NCI-H1694 (cell line): Measurements from ENCODE around the gene CRIP3.
"Not testable (repeated sequence)": the region's sequence is repeated elsewhere in the genome, so short reads cannot be mapped to it uniquely, and the experiment has no call there.

Source experiments
- DNase-seq: peaks from one replicate; lab custom pipeline; 2025; lab: John Stamatoyannopoulos, UW

The CRIP3 gene, protein sequence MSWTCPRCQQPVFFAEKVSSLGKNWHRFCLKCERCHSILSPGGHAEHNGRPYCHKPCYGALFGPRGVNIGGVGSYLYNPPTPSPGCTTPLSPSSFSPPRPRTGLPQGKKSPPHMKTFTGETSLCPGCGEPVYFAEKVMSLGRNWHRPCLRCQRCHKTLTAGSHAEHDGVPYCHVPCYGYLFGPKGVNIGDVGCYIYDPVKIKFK

DNA sequence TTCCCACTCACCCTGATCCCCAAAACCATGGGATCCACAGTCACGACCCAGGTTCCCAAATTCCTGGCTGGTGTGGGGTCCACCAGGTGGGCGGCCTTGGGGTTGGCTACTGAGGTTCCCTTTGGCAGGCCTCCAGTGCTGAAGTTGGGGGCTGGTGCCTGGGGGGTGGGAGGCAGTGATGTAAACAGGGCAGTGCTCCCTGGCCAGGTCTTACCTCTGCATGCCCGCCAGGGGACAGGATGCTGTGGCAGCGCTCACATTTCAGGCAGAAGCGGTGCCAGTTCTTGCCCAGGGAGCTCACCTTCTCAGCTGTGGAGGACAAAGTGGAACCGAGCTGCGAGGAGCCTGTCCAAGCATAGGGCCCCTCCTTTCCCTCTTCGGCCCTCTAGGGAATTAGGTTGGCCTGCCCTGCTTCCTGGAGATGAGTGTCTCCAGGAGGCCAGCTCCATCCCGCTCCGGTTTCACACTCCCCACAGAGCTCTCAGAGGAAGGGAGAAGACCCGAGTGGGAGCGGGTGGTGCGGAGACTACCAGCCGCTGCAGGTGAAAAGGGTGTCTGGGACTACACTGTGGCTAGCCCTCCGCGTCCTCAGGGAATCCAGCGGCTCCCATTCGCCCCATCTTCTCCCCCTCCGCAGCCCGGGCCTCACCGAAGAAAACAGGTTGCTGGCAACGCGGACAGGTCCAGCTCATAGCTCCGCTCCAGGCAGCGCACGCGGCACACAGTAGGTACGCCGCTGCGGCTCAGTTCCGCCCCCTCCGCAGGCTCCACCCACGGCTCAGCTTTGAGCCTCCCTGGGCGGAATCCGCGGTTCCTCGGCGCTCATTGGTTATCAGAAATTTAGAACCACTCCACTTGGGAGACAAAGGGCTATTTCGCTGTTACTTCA, at the start of gene CRIP3:
TSS of gene CRIP3 (minus strand) at position 726 of the 889 bp plus-strand sequence. CDS start at position 692, 34 bp downstream.
- no peak for DNase-seq

DNA sequence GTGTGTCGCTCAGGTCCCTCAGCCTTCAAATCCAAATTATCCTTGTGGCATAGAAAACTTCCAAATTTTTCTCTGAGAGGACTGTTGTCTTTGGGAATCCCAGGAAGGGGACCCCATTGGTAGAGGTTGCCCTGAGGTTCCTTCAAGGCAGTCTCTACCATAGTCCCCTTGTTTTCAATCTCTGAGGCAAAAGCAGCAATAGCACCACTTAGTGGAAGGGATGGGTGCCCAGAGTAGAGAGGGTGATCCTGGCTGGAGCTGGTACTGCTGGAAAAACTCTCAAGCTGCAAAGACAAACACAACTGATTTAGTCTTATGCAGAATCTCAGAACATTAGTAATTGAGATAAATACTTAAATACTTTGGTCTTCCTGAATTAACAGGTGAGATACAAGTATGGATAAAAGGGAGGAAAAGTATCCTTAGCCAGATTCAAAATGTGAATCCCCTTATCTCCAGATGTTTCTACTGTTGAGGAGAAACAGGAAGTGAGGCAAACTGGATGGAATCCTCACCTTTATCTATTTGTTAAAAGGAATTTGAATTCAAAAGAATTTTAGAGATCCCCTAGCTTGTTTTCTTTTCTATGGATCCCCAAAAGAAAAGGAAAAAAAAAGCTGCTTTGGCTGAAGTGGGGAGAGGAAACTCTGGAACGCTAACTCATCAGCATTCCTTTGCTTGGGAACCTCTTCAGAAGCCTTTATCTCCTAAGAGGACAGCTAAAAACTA, 47.4 kb upstream of the CRIP3 start:
- DNase-seq, result no peak

DNA sequence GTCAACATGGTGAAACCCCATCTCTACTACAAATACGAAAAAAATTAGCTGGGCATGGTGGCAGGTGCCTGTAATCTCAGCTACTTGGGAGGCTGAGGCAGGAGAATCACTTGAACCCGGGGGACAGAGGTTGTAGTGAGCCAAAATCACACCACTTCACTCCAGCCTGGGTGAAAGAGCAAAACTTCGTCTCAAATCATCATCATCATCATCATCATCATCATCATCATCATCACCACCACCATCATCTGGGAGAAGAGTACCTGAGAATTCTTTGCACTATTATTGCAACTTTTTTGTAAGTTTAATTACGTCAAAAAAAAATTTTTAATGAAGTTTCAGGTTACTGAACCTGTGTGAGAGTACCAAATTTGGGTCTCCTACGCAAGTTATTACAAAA, 43.3 kb upstream of the CRIP3 start:
- DNase-seq, result not testable (repeated sequence)

DNA sequence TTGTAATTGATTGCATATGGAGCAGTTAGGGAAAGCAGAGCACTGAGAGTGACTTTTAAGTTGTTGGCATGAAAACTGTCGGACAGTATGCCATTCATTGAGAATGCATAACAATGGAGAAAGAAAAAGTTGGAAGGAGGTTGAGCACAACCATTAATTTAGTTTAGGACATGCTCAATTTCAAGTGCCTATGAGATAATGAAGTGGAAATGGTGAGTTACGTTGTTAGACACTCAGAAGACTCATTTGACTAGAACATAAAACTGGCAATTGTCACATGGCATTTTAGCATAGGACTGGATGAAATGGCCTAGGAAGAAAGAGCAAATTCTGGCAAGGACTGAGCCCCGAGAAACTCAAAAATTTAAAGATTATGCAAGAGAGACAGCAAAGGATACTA, 38.8 kb upstream of the CRIP3 start:
- no peak for DNase-seq

DNA sequence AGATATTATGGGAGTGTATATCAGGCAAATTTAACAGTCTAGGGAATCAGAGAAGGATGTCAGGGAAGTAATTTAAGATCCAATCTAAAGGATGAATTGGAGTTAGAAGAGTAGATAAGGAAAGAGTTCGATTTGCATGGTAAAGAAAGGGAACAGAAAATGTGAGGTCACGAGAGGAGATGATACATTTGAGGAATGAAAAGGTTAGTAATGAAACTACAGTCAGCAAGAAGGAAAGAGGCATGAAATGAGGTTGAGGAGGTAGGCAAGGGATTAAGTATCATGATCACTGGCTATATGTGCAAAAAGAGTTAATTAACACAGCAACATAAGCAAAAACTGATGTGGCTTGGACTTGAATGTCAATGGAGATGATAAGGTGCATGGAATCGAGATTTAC, 38.4 kb upstream of the CRIP3 start:
- DNase-seq, result no peak

DNA sequence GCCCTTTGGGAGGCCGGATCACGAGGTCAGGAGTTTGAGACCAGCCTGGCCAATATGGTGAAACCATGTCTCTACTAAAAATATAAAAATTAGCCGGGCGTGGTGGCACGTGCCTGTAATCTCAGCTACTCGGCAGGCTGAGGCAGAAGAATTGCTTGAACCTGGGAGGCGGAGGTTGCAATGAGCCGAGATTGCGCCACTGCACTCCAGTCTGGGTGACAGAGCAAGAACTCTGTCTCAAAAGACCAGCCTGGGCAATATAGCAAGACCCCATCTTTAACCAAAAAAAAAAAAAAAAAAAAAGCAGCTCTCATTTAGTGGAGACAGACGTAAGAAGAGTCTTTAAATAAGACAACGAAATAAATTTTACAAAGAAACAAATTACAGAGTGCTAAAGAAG, 37.6 kb upstream of the CRIP3 start:
- DNase-seq, result not testable (repeated sequence)

DNA sequence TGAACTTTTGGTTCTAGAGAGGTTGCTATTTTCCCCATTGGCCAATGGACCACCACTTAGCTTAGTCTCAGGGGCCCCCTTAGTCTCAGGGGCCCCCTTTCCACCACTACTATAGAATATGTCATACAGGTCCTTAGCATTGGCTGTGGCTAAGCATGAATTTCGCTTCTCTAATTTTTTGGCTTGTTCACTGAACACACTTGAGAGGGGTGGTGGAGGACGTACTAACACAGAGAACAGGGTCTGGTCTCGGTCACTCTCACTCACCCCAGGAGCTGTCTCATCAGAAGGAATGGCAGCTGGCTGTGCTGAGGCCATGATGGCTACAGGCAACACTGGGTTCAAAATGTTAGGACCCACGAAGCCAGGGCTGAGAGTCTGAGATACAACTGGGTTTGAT, 30.5 kb upstream of the CRIP3 start:
- DNase-seq, result no peak

DNA sequence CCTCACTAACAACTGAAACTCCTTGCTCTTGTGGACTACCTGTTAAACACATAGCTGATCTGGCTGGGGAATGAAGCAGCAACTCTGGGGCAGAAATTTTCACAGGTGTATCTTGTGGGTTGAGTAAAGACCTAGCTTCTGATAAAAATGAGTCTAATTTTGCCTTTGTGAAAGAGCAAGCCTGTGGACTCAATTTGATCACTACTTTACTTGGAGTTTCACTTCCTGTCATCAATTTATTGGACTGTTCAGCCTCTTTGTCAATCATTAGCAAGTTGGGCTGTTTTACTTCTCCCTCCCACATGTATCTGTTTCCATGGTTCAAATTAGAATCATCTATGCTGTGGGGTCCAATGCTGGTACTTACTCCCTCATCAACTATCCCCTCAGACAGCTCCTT, 29.6 kb upstream of the CRIP3 start:
- DNase-seq, result no peak

DNA sequence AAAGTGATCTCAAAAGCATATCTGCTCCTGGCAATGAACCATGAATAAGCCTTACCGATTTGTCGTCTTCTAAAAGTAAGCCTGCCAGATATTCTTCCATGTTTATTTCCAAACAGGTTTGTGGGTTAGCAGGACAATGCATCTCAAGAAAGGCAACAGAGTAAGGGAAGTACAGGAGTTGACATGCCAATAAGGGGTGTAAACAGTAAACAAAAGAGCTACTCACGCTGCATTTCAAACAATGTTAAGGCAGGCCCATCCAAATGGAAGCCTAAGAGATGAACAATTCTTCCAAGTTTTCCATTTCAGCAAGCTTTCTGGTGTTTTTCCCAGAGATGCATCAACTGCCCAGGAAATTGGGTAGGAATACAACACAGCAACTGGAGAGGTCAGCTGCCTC, 27.8 kb upstream of the CRIP3 start:
- no peak for DNase-seq

DNA sequence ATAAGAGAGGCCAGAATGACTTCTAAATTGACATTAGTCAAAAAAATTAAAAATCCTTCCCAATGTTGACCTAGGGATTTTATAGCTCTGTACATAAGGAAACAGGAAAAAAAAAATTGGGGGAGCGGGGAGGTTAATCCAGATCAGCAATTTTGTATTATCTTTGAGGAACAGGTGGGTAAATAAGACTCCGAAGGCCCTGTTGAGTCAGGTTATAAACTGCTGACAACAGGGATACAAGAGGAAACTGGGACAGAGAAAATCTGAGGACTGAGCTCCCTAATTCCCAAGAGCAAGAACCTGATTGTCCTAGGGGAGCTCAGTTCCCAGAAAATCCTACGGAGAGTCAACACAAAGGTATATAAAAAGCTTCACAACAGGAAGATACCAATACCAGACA, 26.8 kb upstream of the CRIP3 start:
- DNase-seq, result no peak

DNA sequence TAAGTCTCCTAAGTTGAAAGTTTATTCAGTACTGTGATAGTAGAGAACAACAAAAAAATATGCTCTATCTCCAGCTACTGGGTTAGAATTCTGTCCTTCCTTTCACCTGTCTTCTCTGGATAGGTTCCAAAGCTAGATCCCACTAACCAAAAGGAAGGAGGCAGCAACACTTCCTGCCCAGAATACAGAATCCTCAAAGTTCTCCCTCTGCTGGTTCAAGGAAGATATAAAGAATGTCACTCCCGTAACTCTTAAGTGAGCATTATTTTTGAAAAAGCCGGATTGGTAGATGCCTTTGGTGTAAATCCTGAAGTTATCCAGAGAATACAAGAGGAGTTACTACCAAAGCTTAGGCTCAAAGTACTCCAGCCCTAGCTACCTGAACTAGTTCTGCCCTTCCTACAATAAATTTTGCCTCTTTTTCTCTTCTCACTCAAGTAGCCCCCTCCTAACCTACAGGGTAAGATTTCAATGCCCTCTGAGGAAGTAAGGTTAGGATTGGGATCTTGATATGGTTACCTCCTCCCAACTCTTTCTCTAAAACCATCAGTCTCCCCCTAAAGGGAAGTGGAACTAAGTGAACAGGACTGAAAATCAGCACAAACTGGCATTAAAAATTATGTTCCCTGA, 26.0 kb upstream of the CRIP3 start:
- DNase-seq, result no peak

DNA sequence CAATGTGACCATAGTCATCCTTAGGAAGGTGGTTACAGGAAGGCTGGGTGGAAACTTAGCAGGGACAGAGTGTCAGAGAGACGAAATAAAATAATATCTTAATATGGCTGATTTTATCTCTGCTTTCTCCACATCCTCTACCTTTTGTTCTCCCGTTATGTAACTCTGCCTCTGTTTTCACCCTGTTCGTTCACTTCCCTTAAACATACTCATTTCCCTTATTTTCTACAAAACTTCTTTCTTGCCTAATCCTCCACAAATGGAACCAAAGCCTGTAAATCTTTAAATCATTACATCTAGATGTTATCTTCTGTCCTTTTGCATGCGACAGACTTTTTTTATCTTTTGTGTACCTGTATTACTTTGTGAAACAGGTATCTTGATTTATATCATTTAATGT, 23.3 kb upstream of the CRIP3 start:
- no peak for DNase-seq

DNA sequence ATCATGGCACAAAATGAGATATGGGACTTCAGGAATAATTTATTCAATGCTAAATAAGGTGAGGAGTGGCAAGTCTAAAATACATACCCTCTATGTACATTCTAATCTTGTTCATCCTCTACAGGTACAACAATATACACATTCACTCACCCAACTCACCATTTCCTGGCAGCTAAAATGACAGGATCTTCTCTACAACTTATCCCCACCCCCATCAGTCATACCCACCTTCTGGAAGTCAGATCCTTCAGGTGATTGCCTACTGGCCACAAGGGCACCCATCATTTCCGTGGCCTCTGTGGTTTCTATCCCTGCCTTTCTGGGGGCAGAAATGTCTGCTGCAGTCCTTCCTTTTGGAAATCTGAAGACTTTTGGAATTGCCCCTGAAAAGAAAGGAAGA, 22.8 kb upstream of the CRIP3 start:
- DNase-seq, result no peak

DNA sequence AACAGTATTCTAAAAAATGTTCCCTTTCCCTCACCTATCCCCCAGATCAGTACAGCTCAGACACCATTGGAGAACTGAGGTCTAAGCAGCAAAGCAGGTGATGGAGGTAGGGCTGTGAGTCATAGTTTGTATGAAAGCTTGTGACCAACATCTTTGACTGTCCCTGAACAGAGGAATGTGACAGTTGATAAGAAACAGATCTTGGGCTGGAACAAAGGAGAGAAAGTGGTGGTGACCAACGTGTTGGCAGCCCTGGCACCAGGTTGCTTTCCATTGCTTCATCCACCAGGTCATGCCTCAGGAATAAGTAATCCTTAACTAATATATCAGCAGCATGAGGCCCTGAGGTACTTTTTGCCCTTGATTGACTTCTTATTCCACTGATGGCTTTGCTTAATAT, 19.9 kb upstream of the CRIP3 start:
- DNase-seq, result no peak

DNA sequence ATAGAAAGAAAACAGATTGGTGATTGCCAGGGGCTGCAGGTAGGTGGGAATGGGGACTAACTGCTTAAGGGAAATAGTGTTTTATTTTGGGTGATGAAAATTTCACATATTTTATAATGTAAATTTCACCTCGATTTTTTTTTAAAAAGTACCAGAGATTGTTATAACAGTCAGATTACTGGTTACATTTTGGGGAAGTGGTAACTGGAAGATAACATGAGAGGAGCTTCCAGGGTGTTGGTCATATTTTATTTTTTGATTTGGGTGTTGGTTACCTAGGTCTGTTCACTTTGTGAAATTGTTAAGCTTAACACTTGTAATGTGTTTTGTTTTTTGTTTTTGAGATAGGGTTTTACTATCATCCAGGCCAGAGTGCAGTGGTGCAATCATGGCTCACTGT, 17.2 kb upstream of the CRIP3 start:
- no peak for DNase-seq

DNA sequence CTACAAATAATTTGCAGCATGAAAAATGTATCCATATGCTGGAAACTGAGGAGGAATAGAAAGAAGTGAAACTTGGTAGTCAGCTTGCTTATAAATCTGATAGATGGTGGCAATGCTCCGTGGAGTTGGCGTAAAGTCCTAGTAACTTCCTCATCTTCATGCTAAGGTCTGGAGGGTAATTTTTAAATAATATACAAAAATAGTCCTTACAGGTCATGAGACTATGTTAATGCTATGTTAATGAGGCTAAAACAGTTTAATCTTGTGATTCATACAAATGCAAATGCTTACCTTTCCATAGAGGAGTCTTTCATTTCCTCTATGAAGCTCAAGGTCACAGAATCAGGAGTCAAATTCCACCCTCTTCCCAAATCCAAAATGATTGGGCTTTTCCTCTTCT, 9.4 kb upstream of the CRIP3 start:
- no peak for DNase-seq

DNA sequence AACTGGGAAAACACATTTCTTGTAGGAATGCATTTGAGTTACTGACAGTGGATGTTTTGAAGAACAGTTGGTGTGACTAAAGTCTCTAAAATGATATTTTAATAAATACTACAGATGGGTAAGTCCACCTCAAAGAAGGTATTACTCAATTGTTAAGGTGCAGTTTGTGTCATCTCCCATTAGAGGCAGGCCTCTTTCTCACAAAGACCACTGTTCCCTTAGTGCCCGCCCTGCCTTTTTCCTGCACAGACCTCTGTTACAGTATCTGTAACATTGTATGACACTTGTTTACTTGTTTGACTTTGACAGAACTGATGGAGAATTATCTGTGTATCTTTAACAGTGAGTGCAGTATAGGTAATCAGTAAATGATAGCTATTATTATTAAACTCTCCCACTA, 5.2 kb upstream of the CRIP3 start:
- no peak for DNase-seq

DNA sequence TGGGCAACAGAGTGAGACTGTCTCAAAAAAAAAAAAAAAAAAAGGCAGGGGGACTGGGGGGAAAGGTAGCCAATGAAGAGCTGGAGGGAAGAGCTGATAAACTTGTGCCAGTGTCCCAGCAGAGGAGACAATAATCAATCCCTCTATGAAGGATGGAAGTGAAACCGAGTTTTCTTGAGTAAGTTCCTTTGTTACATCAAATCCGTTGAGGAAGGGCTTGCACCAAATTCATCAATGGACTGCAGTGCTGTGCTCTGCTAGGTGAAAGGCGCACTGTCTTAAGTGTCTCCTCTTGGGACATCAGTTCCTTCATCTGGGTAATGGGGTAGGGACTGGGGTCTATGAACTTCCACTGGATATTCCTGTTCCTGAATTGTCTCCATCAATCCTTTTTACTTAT, 3.0 kb upstream of the CRIP3 start:
- no peak for DNase-seq

DNA sequence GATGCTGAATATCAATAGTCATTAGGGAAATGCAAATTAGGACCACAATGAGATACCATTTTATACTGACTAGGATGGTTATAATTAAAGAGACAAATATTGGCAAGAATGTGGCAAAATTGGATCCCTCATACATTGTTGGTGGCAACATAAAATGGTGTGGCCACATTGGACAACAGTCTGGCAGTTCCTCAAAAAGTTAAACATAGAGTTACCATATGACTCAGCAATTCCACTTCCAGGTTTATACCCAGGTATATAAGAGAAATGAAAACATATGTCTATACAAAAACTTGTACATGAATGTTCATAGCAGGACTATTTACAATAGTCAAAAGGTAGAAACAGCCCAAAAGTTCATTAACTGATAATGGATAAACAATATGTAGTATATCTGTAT, 2.0 kb upstream of the CRIP3 start:
- DNase-seq, result no peak

DNA sequence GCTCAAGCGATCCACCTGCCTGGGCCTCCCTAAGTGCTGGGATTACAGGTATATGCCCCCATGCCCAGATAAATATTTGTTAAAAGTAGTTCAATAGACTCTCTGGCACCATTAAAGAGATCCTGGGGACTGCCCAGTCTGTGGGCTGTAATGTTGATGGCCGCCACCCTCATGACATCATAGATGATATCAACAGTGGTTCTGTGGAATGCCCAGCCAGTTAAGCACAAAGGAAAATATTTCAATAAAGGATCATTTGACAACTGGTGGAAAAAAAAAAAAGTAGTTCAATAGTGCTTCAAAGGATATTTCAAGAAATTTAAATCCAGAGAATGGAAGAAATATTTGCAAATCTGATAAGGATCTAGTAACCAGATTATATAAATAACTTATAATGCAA, 1.5 kb upstream of the CRIP3 start:
- DNase-seq, result no peak

DNA sequence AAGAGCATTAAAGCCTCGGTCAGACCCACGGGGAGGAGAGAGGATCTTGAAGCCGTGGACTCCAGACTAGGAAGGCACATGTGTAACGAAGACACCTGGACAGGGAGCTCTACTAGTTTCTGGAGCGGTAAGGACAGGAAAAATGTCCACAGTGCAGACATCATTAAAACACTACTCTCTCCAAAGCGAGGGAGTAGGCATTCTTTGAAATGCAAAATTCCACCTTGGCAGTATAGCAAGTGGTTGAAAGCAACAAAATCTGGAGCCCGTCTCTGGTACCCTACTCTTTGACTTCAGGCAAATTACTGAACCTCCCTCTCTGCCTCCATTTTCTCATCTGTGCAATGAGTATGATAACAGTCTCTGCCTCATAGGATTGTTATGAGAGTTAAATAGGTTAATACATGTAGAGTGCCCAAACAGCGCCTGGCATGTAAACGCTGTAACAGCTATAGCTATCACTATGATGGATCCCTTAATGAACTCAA, 408 bp upstream of the CRIP3 start:
- no peak for DNase-seq

DNA sequence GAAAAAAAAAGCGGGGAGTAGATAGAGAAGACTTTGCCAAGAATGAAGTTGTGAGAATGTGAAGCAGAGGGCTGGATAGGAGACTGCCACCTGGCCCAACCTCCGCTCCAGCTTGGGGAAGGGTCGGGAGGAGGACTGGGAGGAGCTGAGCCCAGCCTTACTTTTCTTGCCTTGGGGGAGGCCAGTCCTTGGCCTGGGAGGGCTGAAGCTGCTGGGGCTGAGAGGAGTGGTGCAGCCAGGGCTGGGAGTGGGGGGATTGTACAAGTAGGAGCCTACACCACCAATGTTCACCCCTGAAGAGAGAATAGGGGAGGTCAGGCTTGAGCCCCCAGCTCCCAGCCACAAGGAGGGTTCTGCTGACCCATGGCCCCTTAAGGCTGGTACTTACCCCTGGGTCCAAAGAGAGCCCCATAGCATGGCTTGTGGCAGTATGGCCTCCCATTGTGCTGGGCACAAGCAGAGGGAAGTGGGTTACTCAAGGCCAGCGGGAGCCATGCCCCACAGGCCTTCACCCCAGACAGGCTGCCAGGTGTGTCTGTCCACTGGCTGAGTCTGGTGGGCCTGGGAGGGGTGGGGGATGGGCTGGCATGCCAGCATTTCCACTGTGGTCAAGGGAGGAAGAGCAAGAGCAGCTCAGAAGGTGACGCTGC, 1.1 kb downstream of the CRIP3 start:
- no peak for DNase-seq
